Stimulated activated CD8-positive, alpha-beta memory T cell treated with anti-CD3 and anti-CD28 coated beads, Interleukin-2, amount 100 ng/mL, for 1 hour (primary cell): ENCODE measurements around the gene HDAC8.

ENCODE experiments used
- DNase-seq, 2 donors: peaks; one replicate each; pipeline ENCODE4 v3.0.0-alpha.2; 2020; ENCODE audit warnings: low read depth in 2 of 2

HDAC8 gene

GRCh38 chrX:72317139-72317538 is 255.5 kb downstream of the HDAC8 start:
- no peak for DNase-seq

GRCh38 chrX:72316408-72317110 is 256.1 kb downstream of the HDAC8 start:
- DNase-seq, result no peak

DNA sequence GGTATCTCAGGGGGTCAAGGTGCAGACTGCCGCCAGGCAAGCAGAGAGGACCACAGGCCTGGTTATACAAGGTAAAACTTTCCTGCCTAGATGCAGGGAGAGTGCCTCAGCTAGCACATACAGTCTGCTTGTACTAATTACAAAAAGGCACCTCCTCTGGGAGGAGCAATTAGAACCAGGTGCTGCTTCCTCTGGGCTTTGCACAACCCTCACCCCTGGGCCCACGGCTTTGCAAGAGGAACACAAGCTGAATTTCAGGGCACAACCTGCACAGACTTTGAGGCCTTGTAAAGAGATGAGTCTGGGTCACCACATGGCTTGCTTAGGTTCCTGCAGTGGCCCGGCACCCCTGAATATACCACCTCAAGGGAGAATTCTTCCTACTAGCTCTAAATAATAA is 257.8 kb downstream of the HDAC8 start:
- DNase-seq, result no peak

GRCh38 chrX:72313707-72314641 is 258.7 kb downstream of the HDAC8 start:
- DNase-seq, result no peak

DNA sequence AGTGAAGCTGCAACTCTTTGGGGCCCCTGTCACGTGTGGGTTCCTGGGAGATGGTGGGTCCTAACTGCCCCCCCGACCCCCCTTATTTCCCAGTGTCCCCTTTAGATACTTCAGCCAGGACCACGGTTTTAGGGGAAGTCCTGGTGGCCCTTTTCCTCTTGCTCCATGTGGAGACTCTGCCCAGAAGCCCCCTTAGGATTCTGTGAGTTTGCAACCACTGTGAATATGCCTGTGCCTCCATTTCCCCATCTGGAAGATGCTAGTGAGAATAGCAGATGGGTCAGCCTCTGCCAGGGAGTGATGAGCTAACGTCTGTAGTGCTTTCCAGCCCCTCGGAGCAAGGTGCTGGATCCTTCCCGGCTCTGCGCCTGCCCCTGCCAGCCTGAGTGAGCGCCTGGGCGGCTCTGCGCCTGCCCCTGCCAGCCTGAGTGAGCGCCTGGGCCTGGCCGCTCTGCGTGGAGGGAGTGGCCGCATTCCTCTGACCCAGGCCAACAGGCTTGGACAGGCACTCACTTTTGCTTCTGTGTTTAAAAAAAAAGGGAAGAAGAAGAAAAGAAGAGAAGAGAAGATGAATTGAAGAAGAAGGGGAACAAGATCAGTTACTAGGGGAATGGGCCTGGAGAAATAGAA is 260.2 kb downstream of the HDAC8 start:
- no peak for DNase-seq

DNA sequence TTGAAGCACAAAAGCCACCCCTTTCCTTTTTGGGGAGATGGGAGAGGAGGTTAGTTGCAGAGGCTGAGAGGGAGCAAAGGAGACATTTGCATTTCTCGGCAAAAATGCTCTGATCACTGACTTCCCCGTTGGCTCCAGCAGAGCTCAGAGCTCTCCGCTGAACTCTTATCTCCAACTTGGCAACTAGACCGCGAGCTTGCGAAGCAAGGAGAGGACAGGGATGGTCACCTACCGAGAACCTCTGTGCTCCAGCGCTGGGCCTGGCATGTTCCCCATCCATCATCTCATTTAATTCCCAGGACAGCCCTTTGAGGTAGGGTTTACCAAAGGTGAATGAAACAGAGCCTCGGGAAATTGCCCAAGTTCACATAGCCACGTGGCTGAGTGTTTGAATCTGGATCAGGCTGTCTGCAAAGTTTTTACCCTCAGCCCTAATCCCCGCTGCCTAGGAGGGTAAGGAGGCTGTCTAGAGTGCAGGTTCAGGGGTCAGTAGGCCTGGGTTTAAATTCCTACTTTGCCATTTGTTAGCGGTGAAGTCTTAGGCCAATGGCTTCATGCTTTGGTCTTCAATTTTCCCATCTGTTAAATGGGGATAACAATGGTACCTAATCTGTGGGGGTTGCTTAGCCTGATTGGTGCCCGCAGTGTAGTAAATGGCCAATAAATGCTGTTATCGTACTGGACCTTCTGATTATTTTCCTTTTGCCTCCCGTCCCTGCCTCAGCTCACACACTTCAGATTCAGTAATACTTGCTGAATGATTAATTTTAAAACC is 263.2 kb downstream of the HDAC8 start:
- DNase-seq, result no peak

DNA sequence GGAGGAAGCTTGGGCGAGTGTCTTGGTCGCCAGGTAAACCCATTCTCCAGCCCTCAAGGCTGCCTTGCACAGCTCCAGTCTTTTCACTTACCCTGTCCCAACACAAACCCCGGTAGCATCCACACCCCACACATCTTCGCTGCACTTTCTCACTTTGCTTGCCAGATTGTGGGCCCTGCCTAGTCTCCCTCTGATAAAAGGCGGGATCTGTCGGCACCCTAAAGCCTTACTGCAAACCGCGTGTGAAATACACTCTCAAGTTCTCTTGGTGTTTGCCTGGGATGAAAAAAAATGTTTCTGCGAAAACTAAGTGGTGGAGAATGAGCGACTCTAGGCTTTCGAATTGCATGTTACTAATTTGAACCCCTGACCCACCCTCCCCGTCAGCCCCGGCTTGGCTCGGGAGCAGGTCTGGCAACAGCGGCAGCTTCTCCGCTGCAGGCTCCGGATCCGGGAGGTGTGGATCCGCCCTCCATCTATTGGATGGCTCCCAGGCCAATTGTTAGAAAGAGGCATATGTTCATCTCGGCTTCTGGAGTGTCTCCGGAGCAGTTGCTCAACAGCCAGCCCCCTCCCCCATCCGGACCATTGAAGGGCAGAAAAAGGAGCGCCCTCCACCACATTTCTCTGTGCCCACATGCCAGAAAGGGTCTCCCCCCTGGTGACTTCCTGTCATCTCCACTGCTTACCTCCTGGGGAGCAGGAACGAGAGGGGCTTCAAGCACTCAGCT is 263.9 kb downstream of the HDAC8 start:
- no peak for DNase-seq

GRCh38 chrX:72308209-72308565 is 264.5 kb downstream of the HDAC8 start:
- no peak for DNase-seq

DNA sequence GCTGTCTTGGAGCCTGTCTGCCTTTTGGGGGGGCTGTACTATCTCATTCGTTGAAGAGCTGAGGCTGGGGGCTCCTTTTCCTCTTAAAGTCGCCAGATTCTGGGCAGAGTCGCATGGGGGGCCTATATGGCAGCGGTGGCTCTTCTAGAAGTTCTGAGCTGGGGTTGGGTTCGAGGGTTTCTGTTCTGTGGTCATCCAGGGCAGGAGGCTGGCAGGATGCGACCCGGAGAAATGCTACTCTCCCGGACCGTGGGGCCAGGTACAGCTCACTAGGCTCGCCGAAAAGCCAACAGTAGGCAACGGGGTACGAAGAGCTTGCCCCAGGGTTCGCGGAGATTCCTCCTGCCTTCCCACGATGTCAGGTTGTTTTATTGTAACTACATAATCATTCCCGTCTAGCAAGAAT is 265.0 kb downstream of the HDAC8 start:
- no peak for DNase-seq

GRCh38 chrX:72306851-72307645 is 265.6 kb downstream of the HDAC8 start:
- DNase-seq, result no peak

DNA sequence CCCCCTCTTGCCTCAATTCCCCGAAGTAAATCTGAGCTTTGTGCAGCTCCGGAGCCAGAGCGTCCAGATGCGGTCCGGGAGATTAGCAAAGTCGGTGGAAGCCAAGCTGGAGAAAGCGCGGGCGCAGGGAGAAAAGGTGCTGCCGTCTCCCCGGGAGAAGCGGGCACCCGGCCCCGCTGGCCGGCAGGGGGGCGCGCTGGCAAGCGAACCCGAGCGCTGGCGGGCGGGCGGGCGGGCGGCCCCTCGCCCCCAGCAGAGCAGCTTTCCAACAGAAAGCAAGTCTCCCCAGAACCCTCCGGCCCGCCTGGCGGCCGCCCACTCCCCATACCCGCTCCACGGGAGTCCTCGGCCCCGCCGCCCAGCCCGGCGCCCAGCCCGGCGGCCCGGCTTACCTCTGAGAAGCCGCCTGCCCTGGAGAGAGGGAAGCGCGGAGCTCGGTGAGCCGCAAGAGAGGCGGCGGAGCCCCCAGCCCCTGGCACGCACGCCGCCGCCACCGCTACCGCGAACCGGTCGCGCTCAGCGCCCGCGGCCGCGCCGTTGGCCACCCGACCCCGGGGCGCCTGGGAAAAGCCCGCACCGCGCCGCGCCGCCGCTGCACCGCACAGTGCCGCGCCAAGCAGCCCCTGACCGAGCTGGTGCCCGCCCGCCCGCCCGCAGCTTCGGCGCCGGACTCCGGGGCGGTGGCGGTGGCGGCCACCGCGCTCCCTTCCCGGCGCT is 266.4 kb downstream of the HDAC8 start:
- no peak for DNase-seq

DNA sequence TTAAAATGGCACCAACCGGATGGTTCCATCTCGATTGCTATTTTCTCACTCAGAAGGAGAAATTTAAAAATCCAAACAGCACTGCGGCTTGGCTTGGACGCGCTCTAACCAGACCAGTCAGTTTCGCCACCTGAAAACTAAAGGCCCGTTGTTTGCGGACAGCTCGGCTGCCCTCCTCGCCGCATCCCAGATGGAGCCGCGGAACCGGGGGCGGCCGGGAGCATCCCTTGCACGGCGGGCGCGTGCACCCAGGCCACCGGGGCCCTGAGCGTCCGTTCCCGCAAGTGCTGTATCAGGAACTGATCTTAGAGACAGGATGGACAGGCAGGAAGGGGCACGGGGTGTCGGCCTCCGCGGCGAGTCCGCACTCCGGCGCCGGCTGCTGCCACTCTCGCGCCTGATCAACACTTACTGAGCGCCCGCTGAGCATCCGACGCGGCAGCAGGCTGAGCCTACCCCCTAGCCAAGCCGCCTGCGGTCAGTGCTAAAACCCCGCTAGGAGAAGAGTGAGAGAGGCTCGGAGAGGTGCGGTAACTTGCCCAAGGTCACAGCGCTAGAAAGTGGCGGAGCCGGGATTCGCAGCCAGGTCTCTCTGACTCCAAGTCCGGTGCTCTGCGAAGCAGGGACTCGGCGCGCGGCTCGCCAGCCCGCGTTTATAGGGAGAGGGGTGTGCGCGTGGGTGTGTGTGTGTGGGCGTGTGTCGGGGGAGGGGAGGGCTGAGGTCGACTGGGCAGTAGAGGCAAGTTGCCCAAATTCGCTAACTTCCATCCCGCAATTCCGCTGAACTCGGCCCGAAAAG is 267.2 kb downstream of the HDAC8 start, which contains the start of gene CITED1:
TSS of gene CITED1 (minus strand) at position 629 of the 799 bp plus-strand sequence. CDS start 3,045 bp downstream, outside the sequence.
- DNase-seq, result no peak

DNA sequence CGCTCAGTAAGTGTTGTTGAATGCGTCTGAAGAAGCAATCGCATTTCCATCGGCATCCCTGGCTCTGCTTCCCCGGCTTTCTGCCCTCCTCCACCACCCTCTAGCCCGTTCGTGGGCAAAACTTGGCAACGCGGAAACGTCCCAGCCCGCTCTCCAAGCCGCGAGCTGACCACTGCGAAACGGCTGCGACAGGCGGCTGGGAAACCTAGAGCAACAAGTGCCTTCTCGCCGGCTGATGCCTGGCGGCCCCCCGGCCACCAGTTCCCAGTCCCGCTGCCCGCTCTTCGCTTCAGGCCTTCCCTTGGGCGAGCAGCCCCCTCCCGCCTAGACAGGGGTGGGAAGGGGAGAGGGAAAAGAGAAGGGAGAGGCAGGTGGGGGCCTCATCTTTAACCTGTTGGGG is 267.8 kb downstream of the HDAC8 start:
- DNase-seq, result no peak

- no peak for DNase-seq
Measured at GRCh38 chrX:72301781-72302180, 270.9 kb downstream of the HDAC8 start.

GRCh38 chrX:72299891-72300630 is 272.6 kb downstream of the HDAC8 start:
- DNase-seq, result no peak

- DNase-seq, result no peak
Measured at GRCh38 chrX:72297953-72298730, 274.5 kb downstream of the HDAC8 start.

- no peak for DNase-seq
Measured at GRCh38 chrX:72296991-72297390, 275.7 kb downstream of the HDAC8 start.
